Measurements from ENCODE around the gene DISP2.

DISP2 gene

DNA sequence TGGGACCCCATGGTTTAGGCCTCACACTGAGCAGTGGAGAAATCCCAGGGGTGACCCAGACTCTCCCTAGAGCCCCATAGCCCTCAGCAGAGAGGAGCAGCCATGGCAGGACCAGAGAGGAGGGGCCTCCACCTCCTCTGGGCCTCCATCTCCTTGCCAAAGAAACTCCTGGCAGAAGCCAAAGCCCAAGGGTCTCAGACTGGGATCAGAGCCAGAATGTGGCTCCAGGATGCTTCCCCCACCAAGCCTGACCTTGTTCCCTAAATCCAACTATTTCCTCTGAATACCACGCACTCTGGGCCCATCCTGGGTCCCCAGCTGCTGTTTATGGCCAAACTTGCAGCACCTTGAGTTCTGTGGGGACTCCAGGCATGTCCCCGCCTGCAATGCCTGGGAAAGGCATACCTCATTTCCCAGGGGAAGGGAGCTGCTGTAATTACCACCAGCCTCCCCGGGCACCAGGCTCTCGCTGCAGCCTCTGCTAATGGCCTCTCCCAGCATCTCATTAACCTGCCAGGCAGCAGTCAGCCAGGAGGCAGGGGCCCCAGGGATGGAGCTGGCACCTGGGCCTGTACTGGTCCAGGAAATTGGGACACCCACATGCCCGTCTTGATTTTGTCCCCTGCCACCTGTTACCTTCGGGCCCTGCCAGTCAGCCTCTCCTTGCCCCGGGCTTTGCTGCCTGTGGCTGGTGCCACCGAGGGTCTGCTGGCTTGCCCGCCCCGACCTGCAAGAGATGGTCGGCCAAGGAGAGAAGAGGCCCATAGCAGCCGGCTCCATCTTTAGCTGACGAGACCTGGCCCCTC, 21.9 kb upstream of the DISP2 start:
- Mint-ChIP-seq H3K9me3 (no peaks in the 10 kb centered on the region), H3K4me3 (no peak overlapping the region), H3K27ac (no peak overlapping the region), H3K27me3 (no peaks in the 10 kb centered on the region), H3K4me1 (peaks cover 35% of the 10 kb centered on the region)
- ATAC-seq (no peak), DNase-seq (no peak)

DNA sequence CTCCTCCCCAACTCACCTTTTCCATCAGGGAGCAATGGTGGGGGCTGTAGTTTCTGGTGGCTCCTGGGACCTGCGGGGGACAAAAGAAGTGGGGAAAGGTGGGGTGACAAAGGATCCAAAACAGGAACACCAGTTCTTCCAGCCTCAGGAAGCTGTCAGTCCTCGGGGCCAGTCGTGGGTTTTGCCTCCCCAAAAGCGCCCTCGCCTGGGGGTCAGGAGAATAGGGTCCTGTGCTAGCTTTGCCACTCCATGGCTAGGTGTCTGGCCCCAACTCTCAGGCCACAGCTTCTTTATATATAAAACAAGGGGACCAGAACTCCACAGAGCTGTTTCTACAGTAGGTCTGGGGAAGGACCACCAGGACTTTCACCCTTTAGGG, 21.3 kb upstream of the DISP2 start:
- H3K9me3 Mint-ChIP-seq = no peaks in the 10 kb centered on the region
- DNase-seq = no peak
- peak overlapping the region in 1 of 2 donors; percentile 24 for H3K27ac Mint-ChIP-seq
- H3K4me1 Mint-ChIP-seq = peaks cover 35% of the 10 kb centered on the region
- H3K27me3 Mint-ChIP-seq = no peaks in the 10 kb centered on the region
- no peak for ATAC-seq
- no peak overlapping the region for H3K4me3 Mint-ChIP-seq

DNA sequence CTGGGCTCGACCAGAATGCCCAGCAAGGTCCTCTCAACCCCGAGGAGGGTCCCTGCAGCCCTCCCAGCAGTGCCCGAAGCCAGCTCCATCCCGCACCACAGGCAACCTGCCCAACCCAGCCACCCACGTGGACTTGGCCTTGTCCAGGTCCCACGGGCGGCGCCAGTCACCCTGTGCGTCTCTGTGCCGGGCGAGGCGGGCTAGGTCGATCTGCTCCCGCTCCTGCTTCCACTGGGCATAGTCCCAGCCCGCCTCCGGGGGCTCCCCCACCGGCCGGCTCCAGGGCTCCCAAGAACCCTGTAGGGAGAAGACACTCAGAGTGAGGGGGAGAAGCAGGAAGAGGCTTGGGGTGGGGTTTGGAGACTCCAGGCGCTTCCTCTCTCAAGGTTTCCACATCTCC, 20.4 kb upstream of the DISP2 start:
- no peak overlapping the region for H3K27ac Mint-ChIP-seq
- DNase-seq = no peak
- no peak overlapping the region for H3K4me3 Mint-ChIP-seq
- ATAC-seq = no peak
- H3K27me3 Mint-ChIP-seq = no peaks in the 10 kb centered on the region
- no peaks in the 10 kb centered on the region for H3K9me3 Mint-ChIP-seq
- peaks cover 35% of the 10 kb centered on the region for H3K4me1 Mint-ChIP-seq

DNA sequence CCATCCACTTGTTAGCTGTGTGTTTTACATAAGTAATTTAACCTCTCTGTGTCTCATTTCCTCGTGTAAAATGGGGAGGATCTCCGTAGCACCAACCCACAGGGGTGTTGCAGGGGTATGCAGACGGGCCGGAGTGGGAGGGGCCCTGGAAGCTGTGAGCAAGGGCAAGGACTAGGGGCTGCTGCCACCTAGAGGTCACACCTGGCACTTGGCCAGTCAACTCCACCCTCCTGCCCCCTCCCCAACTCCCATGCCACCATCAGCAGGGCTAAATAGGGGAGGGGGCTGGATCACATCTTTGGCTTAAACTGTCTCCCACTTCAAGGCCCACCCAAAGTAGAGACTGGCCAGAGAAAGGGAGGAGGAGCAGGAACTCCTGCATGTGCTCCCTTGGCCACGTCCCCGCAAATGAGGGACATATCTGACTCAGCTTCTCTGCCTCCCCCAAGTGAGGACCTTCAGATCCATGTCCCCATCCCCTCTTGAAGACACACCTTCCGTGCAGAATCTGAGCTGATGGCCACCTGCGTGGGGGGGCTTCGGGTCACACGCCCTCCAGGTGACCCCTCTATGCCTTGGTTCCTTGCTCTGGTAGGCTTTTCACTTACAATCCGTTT, 19.9 kb upstream of the DISP2 start:
- Mint-ChIP-seq H3K27ac (no peak overlapping the region), H3K27me3 (no peaks in the 10 kb centered on the region)
- peak; percentile 70 to 78 for DNase-seq

DNA sequence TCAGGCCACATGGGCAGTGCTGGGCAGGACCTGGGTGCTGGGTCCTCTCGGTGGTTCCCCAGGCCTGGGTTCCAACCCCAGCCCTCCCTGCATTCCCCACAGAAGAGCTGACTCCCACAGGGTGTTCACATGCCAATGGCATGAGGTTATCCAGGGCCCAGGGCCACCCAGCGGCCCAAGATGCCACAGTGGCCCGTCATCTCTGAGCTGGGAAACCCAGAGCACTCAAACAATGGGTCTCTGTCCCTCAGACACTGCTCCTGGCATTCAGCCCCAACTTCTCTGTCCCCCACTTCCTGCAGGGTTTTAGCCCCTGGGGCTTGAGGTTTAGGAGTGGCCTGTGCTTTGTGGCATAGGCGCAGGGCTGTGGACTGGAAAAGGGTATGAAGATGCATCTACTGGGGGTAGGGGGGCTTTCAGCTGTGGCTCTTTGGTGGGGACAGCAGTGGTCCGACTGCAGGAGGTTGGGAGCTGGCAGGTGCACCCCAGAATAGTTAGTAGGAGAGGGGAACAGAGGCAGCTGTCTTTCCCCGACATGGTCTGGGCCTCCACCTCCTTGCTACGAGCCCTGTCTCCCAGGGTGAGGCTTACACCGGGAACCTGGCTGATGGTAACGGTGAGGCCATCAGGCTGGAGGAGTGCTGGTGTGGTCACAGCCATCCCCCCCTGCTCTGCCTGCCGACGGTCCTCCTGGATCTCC, 18.9 kb upstream of the DISP2 start:
- ATAC-seq (no peak), DNase-seq (no peak)
- Mint-ChIP-seq H3K27ac (no peak overlapping the region), H3K27me3 (no peaks in the 10 kb centered on the region), H3K9me3 (no peaks in the 10 kb centered on the region), H3K4me3 (no peak overlapping the region), H3K4me1 (peaks cover 27% of the 10 kb centered on the region)

More for the DNA sequence above, 19.9 kb upstream of the DISP2 start:
- no peaks in the 10 kb centered on the region for H3K9me3 Mint-ChIP-seq
- no peak overlapping the region for H3K4me3 Mint-ChIP-seq
- H3K4me1 Mint-ChIP-seq = peaks cover 35% of the 10 kb centered on the region
- ATAC-seq = peak; percentile 89

DNA sequence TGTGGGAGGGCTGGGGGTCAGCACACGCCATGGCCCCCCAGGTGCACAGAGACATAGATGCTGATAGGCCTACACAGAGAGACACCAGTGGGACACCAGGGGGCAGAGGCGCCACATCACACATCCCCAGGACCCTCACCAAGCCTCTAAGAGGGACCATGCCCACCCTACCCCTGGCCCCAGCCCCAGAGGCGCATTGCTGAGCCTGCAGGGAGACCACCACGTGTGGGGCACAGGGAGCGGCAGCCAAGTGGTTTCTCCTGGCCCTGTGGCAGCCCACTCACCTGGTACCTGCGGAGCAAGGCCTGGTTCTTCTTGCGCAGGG, 18.4 kb upstream of the DISP2 start:
- Mint-ChIP-seq H3K4me3 (no peak overlapping the region), H3K4me1 (peaks cover 27% of the 10 kb centered on the region)
- no peak for ATAC-seq

DNA sequence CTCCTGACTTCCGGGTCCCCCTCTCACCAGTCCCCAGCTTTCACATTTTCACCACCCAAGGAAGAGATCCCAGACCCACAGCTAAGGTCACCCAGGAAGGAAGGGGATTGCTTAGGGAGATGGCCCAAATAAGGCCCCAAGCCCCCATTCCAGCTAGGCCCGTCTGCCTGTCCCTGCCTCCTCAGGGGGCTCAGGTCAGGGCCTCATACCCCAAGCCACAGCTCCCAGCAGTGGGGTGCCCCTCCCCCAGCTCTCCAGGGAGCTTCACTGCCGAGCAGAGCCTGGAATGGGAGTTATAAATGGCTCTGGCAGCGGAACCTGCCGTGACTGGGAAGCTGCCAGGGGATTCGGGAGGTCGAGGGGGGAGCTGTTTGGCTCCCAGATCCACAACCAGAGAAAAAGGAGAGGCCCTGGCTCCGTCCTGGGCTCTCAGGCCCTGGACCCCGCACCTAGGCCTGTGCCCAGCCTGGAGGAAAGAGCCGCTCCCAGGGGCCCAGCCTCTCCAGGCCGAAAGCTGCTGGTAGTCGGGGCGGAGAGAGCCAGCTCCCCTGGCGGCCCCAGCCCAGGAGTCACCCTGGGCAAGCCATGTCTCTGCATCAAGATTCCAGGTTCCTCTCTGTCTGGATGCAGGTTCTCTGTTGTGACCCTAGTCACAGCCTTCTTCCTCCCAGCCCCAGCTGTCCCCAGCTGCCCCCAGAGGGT, 17.8 kb upstream of the DISP2 start:
- no peak overlapping the region for H3K4me3 Mint-ChIP-seq
- H3K27me3 Mint-ChIP-seq = no peaks in the 10 kb centered on the region
- ATAC-seq (no peak), DNase-seq (no peak)
- H3K9me3 Mint-ChIP-seq = no peaks in the 10 kb centered on the region
- H3K4me1 Mint-ChIP-seq = peaks cover 23% of the 10 kb centered on the region
- H3K27ac Mint-ChIP-seq = peak overlapping the region in 1 of 2 donors; percentile 43

More for the DNA sequence above, 18.4 kb upstream of the DISP2 start:
- no peak for DNase-seq
- Mint-ChIP-seq H3K27ac (no peak overlapping the region), H3K9me3 (no peaks in the 10 kb centered on the region), H3K27me3 (no peaks in the 10 kb centered on the region)

DNA sequence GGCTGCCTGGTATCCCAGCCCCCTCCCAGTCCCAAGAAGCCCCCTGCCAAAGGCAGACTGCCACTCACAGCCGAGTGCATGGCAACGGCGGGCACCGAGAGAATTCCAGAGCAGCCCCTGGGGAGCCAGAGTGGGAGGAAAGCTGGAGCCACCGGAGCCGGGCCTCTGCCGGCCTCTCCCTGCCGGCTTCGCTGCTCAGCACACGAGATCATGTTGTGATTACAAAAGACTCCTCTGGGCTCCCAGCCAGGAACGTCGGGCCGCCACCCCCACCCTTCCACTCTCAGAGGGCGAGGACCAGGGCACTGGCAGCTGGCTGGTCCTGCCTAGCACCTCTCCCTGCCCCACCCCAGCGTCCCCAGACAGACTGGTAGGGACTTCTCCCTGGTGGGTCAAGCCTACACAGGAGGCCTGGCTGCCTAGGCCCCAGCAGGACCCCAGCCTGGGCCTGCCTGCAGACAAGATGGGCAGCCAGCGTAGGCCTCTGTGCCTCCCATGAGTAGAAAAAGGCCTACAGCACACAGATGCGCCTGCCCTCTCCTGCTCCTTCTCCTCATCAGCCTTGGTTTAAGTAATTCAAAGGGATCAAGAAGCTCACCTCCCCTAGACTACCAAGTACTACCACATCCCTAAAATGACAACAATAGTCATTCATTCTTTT, 17.1 kb upstream of the DISP2 start, which contains the start of gene CCDC9B:
TSS of gene CCDC9B (minus strand) at position 200 of the 661 bp plus-strand sequence. CDS start at position 80, 120 bp downstream.
- H3K4me1 Mint-ChIP-seq = peaks cover 20% of the 10 kb centered on the region
- no peak within 1 kb of the TSS for H3K4me3 Mint-ChIP-seq
- ATAC-seq = no peak
- peak within 1 kb of the TSS in 1 of 2 donors; percentile 43 for H3K27ac Mint-ChIP-seq
- H3K27me3 Mint-ChIP-seq = no peaks in the 10 kb centered on the region
- no peak for DNase-seq
- H3K9me3 Mint-ChIP-seq = no peaks in the 10 kb centered on the region

DNA sequence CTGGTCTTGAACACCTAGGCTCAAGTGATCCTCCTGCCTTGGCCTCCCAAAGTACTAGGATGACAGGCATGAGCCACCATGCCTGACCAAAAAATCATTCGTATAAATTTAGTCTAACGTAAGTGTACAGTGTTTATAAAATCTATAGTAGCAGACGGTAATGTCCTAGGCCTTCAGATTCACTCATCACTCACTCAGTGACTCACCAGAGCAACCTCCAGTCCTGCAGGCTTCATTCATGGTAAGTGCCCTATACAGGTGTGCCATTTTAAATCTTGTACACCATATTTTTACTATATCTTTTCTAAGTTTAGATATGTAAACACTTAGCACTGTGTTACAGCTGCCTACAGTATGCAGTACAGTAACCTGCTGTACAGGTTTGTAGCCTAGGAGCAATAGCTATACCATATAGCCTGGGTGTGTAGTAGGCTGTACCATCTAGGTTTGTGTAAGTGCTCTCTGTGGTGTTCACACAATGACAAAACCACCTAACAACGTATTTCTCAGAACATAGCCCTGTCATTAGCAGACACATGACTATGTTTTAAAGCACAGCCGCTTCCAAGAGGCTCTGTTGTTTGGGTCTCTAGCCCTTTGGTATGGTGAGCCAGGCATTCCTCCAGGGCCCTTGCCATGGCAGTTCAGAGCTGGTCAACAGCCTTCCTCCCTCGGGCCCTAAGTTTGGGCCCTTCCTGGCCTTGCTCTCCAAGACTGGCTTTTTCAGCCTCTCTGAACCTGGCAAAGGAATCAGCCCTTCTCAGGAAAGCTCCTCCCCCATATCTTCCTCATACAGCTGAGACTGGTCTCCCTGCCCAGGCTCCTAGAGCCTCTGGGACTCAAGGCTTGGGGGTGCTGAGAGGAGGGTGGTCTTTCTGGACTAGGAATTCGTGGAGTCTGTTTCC, 15.4 kb upstream of the DISP2 start:
- no peak for DNase-seq
- no peak overlapping the region for H3K4me3 Mint-ChIP-seq
- H3K4me1 Mint-ChIP-seq = peaks cover 13% of the 10 kb centered on the region
- H3K27me3 Mint-ChIP-seq = no peaks in the 10 kb centered on the region
- H3K27ac Mint-ChIP-seq = no peak overlapping the region
- H3K9me3 Mint-ChIP-seq = no peaks in the 10 kb centered on the region
- no peak for ATAC-seq

DNA sequence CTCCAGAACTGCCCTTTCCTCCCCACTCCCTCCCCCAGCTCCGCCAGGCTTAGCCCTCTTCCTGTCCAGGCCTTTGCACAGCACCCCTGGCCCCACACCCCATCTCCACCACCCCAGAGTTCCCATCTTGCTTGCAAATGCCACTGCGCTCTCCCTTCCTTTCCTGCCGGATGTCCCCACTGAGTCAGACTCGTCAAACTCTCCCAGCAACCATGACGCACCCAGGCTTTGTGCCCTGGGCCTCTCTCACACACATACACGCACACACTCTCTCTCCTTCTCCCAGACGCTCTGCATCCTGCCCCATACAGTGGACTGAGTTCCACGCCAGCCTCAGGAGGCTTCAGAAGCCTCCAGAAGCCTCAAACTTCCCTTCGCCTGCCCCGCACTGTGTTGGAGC, 14.5 kb upstream of the DISP2 start:
- H3K9me3 Mint-ChIP-seq = no peaks in the 10 kb centered on the region
- H3K4me3 Mint-ChIP-seq = no peak overlapping the region
- ATAC-seq (no peak), DNase-seq (no peak)
- no peaks in the 10 kb centered on the region for H3K27me3 Mint-ChIP-seq
- H3K27ac Mint-ChIP-seq = no peak overlapping the region
- peaks cover 6% of the 10 kb centered on the region for H3K4me1 Mint-ChIP-seq

DNA sequence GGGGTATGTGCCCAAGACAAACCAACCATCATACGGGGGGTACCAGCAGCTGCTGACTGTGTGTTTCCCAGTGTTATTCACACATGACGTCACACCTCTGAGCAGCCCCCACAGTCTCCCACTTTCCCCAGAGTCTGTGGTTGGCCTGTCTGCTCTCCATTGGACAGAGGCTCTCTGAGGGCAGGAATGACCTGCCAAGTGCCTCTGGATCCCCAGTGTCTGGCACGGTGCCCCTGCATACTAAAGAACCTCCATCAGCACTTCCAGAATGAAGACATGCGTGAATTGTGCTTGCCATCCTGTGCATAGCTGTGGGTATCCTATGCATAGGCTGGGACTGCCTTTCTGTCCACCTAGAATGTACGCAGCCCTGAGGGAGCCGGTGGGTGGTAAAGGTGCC, 13.8 kb upstream of the DISP2 start:
- DNase-seq (no peak), ATAC-seq (no peak)
- Mint-ChIP-seq H3K9me3 (no peaks in the 10 kb centered on the region), H3K4me1 (peaks cover 6% of the 10 kb centered on the region), H3K4me3 (no peak overlapping the region), H3K27ac (no peak overlapping the region), H3K27me3 (no peaks in the 10 kb centered on the region)

DNA sequence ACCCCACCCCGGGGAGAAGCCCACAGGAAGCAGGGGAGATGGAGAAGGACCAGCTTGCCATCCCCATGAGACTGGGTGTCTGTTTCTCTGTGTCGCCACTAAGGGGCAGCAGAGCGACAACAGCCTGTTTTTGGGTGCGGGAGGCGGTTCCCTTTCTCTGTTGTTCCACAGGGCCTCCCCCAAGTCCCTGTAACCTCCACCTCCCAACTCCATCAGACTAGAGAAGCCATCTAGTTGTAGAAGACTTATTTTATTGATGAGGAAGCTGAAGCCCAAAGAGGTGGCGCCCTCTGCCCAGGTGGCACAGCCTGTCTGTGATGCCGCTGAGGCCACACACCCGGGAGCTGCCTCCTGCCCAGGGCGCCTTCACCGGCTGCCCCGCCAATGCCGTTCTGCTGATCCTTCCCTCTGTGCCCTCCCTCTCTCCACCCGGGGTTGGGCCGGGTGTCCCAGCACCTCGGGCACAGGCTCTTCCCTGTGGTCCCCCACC, 13.3 kb upstream of the DISP2 start:
- peak; percentile 59 to 72 for DNase-seq

DNA sequence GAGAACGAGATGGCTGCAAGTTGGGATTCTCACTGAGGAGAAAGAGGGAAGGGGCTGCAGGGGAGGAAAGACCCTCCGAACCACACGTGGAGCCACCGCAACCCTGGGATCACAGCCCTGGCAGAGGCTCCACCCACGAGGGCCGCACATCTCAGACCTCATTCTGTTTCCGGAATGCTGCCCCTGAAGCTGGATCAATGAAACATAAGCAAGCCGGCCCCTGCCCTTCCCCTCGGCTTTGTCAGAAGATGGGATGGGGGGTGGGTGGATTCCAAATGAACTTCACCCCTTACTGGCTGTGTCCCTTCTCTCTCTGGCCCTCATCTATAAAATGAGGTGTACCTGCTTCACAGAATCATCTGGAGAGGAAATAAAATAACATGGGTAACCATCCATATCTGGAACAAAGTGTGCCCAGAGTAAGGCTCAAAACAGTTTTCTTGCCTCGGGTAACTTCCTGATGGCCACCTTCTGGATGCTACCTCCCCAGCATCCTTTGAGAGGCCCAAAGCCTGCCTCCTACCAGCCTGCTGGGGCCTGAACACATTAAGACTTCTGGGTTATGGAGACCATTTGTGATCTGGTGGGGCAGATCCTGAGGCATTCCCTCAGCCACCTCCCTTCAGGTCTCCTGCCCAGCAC, 12.7 kb upstream of the DISP2 start:
- no peaks in the 10 kb centered on the region for H3K27me3 Mint-ChIP-seq
- H3K27ac Mint-ChIP-seq = no peak overlapping the region
- H3K4me3 Mint-ChIP-seq = no peak overlapping the region
- DNase-seq = no peak
- H3K9me3 Mint-ChIP-seq = no peaks in the 10 kb centered on the region
- no peak for ATAC-seq
- peaks cover 6% of the 10 kb centered on the region for H3K4me1 Mint-ChIP-seq

More for the DNA sequence above, 13.3 kb upstream of the DISP2 start:
- ATAC-seq = peak; percentile 77
- Mint-ChIP-seq H3K27me3 (no peaks in the 10 kb centered on the region), H3K4me1 (peaks cover 6% of the 10 kb centered on the region), H3K9me3 (no peaks in the 10 kb centered on the region), H3K27ac (no peak overlapping the region), H3K4me3 (no peak overlapping the region)
